NB4 (cell line): ENCODE measurements around the gene SRP68.

Experiments used
- CTCF ChIP-seq: IDR thresholded peaks from one replicate; pipeline ENCODE4 v1.5.1; 2012; ENCODE audit warnings: low read depth, low read length
- POLR2A ChIP-seq: IDR thresholded peaks from 2 replicates; pipeline ENCODE4 v1.6.1; 2011; ENCODE audit warnings: mild to moderate bottlenecking; ENCODE audit not compliant: insufficient read length; ENCODE audit errors: extremely low read depth

- TF ChIP-seq POLR2A (no peak), CTCF (no peak)
These were observed 16.7 kb upstream of the SRP68 start for GRCh38 chr17:76088868-76089576.
